22Rv1 (cell line): ENCODE measurements around the gene ABCA4.

ENCODE experiments used
- CTCF ChIP-seq: fragments of 450-650 bp; IDR thresholded peaks from 2 replicates; pipeline ENCODE4 v1.5.1; 2017; ENCODE audit warnings: mild to moderate bottlenecking
- ZFX ChIP-seq: fragments of 450-650 bp; IDR thresholded peaks from 2 replicates; pipeline ENCODE4 v1.6.1; 2017; ENCODE audit warnings: antibody characterized with exemption, borderline replicate concordance

- TF ChIP-seq CTCF (no peak), ZFX (no peak)
Observed at GRCh38 chr1:94013367-94013878, 107.5 kb downstream of the ABCA4 start.
